ENCODE measurements around the gene EVC2.

- TF ChIP-seq, protein P1, sequence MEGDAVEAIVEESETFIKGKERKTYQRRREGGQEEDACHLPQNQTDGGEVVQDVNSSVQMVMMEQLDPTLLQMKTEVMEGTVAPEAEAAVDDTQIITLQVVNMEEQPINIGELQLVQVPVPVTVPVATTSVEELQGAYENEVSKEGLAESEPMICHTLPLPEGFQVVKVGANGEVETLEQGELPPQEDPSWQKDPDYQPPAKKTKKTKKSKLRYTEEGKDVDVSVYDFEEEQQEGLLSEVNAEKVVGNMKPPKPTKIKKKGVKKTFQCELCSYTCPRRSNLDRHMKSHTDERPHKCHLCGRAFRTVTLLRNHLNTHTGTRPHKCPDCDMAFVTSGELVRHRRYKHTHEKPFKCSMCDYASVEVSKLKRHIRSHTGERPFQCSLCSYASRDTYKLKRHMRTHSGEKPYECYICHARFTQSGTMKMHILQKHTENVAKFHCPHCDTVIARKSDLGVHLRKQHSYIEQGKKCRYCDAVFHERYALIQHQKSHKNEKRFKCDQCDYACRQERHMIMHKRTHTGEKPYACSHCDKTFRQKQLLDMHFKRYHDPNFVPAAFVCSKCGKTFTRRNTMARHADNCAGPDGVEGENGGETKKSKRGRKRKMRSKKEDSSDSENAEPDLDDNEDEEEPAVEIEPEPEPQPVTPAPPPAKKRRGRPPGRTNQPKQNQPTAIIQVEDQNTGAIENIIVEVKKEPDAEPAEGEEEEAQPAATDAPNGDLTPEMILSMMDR (IDR thresholded peaks at IDR 0.05) = no peak
- TF ChIP-seq POLR2A (IDR thresholded peaks at IDR 0.05) = no peak
These were observed 163.6 kb downstream of the EVC2 start for GRCh38 chr4:5544762-5545161.
